Activated naive CD8-positive, alpha-beta T cell treated with anti-CD3 and anti-CD28 coated beads, Interleukin-2, amount 10 ng/mL, durations not matched to agents 7 days and 5 days (primary cell): ENCODE data around the gene ANKRD17. TPM values are rescaled to one million over a fixed set of nuclear protein-coding genes. Genes with fewer than 3 reads are reported as not detected.

Experiments
- ATAC-seq: fragments of 150-1000 bp; cut with Tn5 transposase; one replicate; pipeline ENCODE4 v1.10.0; 2021; ENCODE audit warnings: low read depth, moderate library complexity
- POLR2A ChIA-PET: fragments of 350-600 bp; sonication (Branson Sonifier 250); formaldehyde crosslinking; loops from one replicate; lab custom pipeline; 2021; ENCODE audit warnings: antibody characterized with exemption; lab: Charles Lee
- DNase-seq: peaks from one replicate; pipeline ENCODE4 v3.0.0; 2021
- H3K27ac Mint-ChIP-seq: one replicate; pipeline ENCODE4 v1.8.0; 2022; ENCODE audit warnings: mild to moderate bottlenecking, mixed read lengths
- H3K27me3 Mint-ChIP-seq: one replicate; pipeline ENCODE4 v1.8.0; 2022; ENCODE audit warnings: mild to moderate bottlenecking, moderate library complexity, mixed read lengths
- H3K36me3 Mint-ChIP-seq: one replicate; pipeline ENCODE4 v1.8.0; 2021; ENCODE audit warnings: mild to moderate bottlenecking, mixed read lengths
- H3K4me1 Mint-ChIP-seq: one replicate; pipeline ENCODE4 v1.8.0; 2021; ENCODE audit warnings: mixed read lengths
- H3K4me3 Mint-ChIP-seq: one replicate; pipeline ENCODE4 v1.8.0; 2022; ENCODE audit warnings: mild to moderate bottlenecking, moderate library complexity, mixed read lengths
- H3K9me3 Mint-ChIP-seq: one replicate; pipeline ENCODE4 v1.8.0; 2021; ENCODE audit warnings: mixed read lengths
- total RNA-seq, 2 experiments: library from RNA; stranded (reverse); gene quantifications; one replicate each; pipeline ENCODE4 v1.2.3, GENCODE V29; 2021

The ANKRD17 gene
- total RNA-seq, 2 experiments from 2014 or later = 49.8 to 53.0 TPM

GRCh38 chr4:73070074-73070390, 188.6 kb downstream of the ANKRD17 start:
- no peaks in the 10 kb centered on the region for H3K27me3 Mint-ChIP-seq
- peaks cover 21% of the 10 kb centered on the region for H3K4me1 Mint-ChIP-seq
- ATAC-seq (peak; percentile 6), DNase-seq (no peak)
- H3K4me3 Mint-ChIP-seq = peak overlapping the region; percentile 80
- H3K27ac Mint-ChIP-seq = peak overlapping the region; percentile 87
- POLR2A ChIA-PET = interaction anchor here (0.7 to 4.9 kb wide), 3 partner anchors 11 to 189 kb away, joined by 3 to 43 read pairs (median 3); partner anchors contain the start of gene ANKRD17
- no peaks in the 10 kb centered on the region for H3K9me3 Mint-ChIP-seq
- peaks cover 1% of the 10 kb centered on the region for H3K36me3 Mint-ChIP-seq

- DNase-seq (peak; percentile 94), ATAC-seq (peak; percentile 84)
- H3K36me3 Mint-ChIP-seq = peaks cover 2% of the 10 kb centered on the region
- POLR2A ChIA-PET = interaction anchor here (0.6 to 4.9 kb wide), 4 partner anchors 12 to 189 kb away, joined by 3 to 43 read pairs (median 3); partner anchors contain the start of gene ANKRD17
- peak within 1 kb of the TSS; percentile 80 for H3K4me3 Mint-ChIP-seq
- H3K4me1 Mint-ChIP-seq = peaks cover 21% of the 10 kb centered on the region
- H3K27ac Mint-ChIP-seq = peak within 1 kb of the TSS; percentile 87
- no peaks in the 10 kb centered on the region for H3K9me3 Mint-ChIP-seq
- H3K27me3 Mint-ChIP-seq = no peaks in the 10 kb centered on the region
These were observed 189.1 kb downstream of the ANKRD17 start, which contains the start of gene COX18 for GRCh38 chr4:73069338-73070073. Gene COX18, minus strand, starts transcription at chr4:73069716. Its CDS starts 67 bp downstream, at chr4:73069649.

- DNase-seq = no peak
- no peaks in the 10 kb centered on the region for H3K27me3 Mint-ChIP-seq
- H3K36me3 Mint-ChIP-seq = peaks cover 7% of the 10 kb centered on the region
- POLR2A ChIA-PET = interaction anchor here (0.6 to 4.9 kb wide), 2 partner anchors 79 to 190 kb away, joined by 3 to 43 read pairs; partner anchors contain the start of gene ANKRD17
- peaks cover 21% of the 10 kb centered on the region for H3K4me1 Mint-ChIP-seq
- H3K9me3 Mint-ChIP-seq = no peaks in the 10 kb centered on the region
- H3K4me3 Mint-ChIP-seq = peak overlapping the region; percentile 80
- peak overlapping the region; percentile 87 for H3K27ac Mint-ChIP-seq
- ATAC-seq = no peak
These were observed 189.9 kb downstream of the ANKRD17 start for GRCh38 chr4:73068491-73069337.

GRCh38 chr4:73067971-73068394, 190.6 kb downstream of the ANKRD17 start:
- H3K27me3 Mint-ChIP-seq = no peaks in the 10 kb centered on the region
- ATAC-seq (no peak), DNase-seq (no peak)
- H3K36me3 Mint-ChIP-seq = peaks cover 10% of the 10 kb centered on the region
- H3K4me1 Mint-ChIP-seq = peaks cover 21% of the 10 kb centered on the region
- peak overlapping the region; percentile 80 for H3K4me3 Mint-ChIP-seq
- H3K27ac Mint-ChIP-seq = peak overlapping the region; percentile 87
- POLR2A ChIA-PET = interaction anchor here (4.9 kb wide), 1 partner anchor 191 kb away, joined by 43 read pairs; the partner anchor contains the start of gene ANKRD17
- H3K9me3 Mint-ChIP-seq = no peaks in the 10 kb centered on the region

GRCh38 chr4:73066928-73067327, 191.7 kb downstream of the ANKRD17 start:
- Mint-ChIP-seq H3K4me3 (peak overlapping the region; percentile 56), H3K27ac (peak overlapping the region; percentile 82), H3K27me3 (no peaks in the 10 kb centered on the region), H3K9me3 (no peaks in the 10 kb centered on the region), H3K4me1 (peaks cover 20% of the 10 kb centered on the region), H3K36me3 (peaks cover 11% of the 10 kb centered on the region)
- DNase-seq (no peak), ATAC-seq (no peak)
- POLR2A ChIA-PET = interaction anchor here (4.9 kb wide), 1 partner anchor 192 kb away, joined by 43 read pairs; the partner anchor contains the start of gene ANKRD17

GRCh38 chr4:73066445-73066844, 192.2 kb downstream of the ANKRD17 start:
- Mint-ChIP-seq H3K4me3 (no peak overlapping the region), H3K36me3 (peaks cover 12% of the 10 kb centered on the region), H3K9me3 (no peaks in the 10 kb centered on the region), H3K27me3 (no peaks in the 10 kb centered on the region), H3K27ac (peak overlapping the region; percentile 62), H3K4me1 (peaks cover 20% of the 10 kb centered on the region)
- ATAC-seq (no peak), DNase-seq (no peak)
- POLR2A ChIA-PET = interaction anchor here (4.9 kb wide), 1 partner anchor 192 kb away, joined by 43 read pairs; the partner anchor contains the start of gene ANKRD17

- DNase-seq (no peak), ATAC-seq (no peak)
- no peaks in the 10 kb centered on the region for H3K27me3 Mint-ChIP-seq
- no peak overlapping the region for H3K4me3 Mint-ChIP-seq
- H3K27ac Mint-ChIP-seq = no peak overlapping the region
- peaks cover 16% of the 10 kb centered on the region for H3K4me1 Mint-ChIP-seq
- peaks cover 18% of the 10 kb centered on the region for H3K36me3 Mint-ChIP-seq
- no peaks in the 10 kb centered on the region for H3K9me3 Mint-ChIP-seq
- POLR2A ChIA-PET = no interaction called here
These were observed 194.1 kb downstream of the ANKRD17 start for GRCh38 chr4:73064536-73064935.

- peaks cover 19% of the 10 kb centered on the region for H3K36me3 Mint-ChIP-seq
- H3K27me3 Mint-ChIP-seq = no peaks in the 10 kb centered on the region
- POLR2A ChIA-PET = no interaction called here
- no peaks in the 10 kb centered on the region for H3K4me1 Mint-ChIP-seq
- no peaks in the 10 kb centered on the region for H3K9me3 Mint-ChIP-seq
- H3K27ac Mint-ChIP-seq = no peak overlapping the region
- H3K4me3 Mint-ChIP-seq = no peak overlapping the region
- DNase-seq = no peak
- no peak for ATAC-seq
These were observed 203.2 kb downstream of the ANKRD17 start for GRCh38 chr4:73055241-73055897.

GRCh38 chr4:73053974-73054480, 204.6 kb downstream of the ANKRD17 start:
- Mint-ChIP-seq H3K36me3 (peaks cover 16% of the 10 kb centered on the region), H3K27me3 (no peaks in the 10 kb centered on the region), H3K9me3 (no peaks in the 10 kb centered on the region), H3K27ac (no peak overlapping the region), H3K4me1 (no peaks in the 10 kb centered on the region), H3K4me3 (no peak overlapping the region)
- ATAC-seq = no peak
- POLR2A ChIA-PET = no interaction called here
- no peak for DNase-seq

- Mint-ChIP-seq H3K9me3 (no peaks in the 10 kb centered on the region), H3K27ac (no peak overlapping the region), H3K36me3 (peaks cover 15% of the 10 kb centered on the region), H3K4me1 (no peaks in the 10 kb centered on the region), H3K27me3 (no peaks in the 10 kb centered on the region), H3K4me3 (no peak overlapping the region)
- ATAC-seq = no peak
- POLR2A ChIA-PET = no interaction called here
- no peak for DNase-seq
These were observed 205.5 kb downstream of the ANKRD17 start for GRCh38 chr4:73053076-73053475.

GRCh38 chr4:73051625-73052024, 207.0 kb downstream of the ANKRD17 start:
- Mint-ChIP-seq H3K27ac (no peak overlapping the region), H3K4me1 (no peaks in the 10 kb centered on the region), H3K27me3 (no peaks in the 10 kb centered on the region), H3K36me3 (peaks cover 15% of the 10 kb centered on the region), H3K9me3 (no peaks in the 10 kb centered on the region), H3K4me3 (no peak overlapping the region)
- DNase-seq (no peak), ATAC-seq (no peak)
- POLR2A ChIA-PET = interaction anchor here (1.0 kb wide), 1 partner anchor 205 kb away, joined by 3 read pairs; no protein-coding TSS in a partner anchor

GRCh38 chr4:73045879-73046278, 212.7 kb downstream of the ANKRD17 start:
- Mint-ChIP-seq H3K4me3 (no peak overlapping the region), H3K4me1 (no peaks in the 10 kb centered on the region), H3K27ac (no peak overlapping the region), H3K9me3 (no peaks in the 10 kb centered on the region), H3K36me3 (no peaks in the 10 kb centered on the region), H3K27me3 (no peaks in the 10 kb centered on the region)
- POLR2A ChIA-PET = no interaction called here
- DNase-seq (no peak), ATAC-seq (no peak)
